Progenitor cell of endocrine pancreas (in vitro differentiated cells): ENCODE data around the gene SELL. TPM values are rescaled to one million over a fixed set of nuclear protein-coding genes. Genes with fewer than 3 reads are reported as not detected.

Experiments
- DNase-seq: peaks from one replicate; pipeline ENCODE4 v3.0.0; 2021; ENCODE audit warnings: low spot score; ENCODE audit not compliant: unreplicated experiment
- H3K27ac Mint-ChIP-seq: 2 replicates; pipeline ENCODE4 v1.8.0; 2021; ENCODE audit warnings: mild to moderate bottlenecking, moderate library complexity, mixed read lengths
- H3K27me3 Mint-ChIP-seq: 2 replicates; pipeline ENCODE4 v1.8.0; 2021; ENCODE audit warnings: mixed read lengths
- H3K36me3 Mint-ChIP-seq: 2 replicates; pipeline ENCODE4 v1.8.0; 2022; ENCODE audit warnings: mixed read lengths; ENCODE audit not compliant: insufficient read depth
- H3K4me1 Mint-ChIP-seq: 2 replicates; pipeline ENCODE4 v1.8.0; 2021; ENCODE audit warnings: low read depth, mixed read lengths
- H3K4me3 Mint-ChIP-seq: 2 replicates; pipeline ENCODE4 v1.8.0; 2021; ENCODE audit warnings: low read depth, mild to moderate bottlenecking, moderate library complexity, mixed read lengths
- H3K9me3 Mint-ChIP-seq: 2 replicates; pipeline ENCODE4 v1.8.0; 2021; ENCODE audit warnings: low read depth, mixed read lengths
- CTCF ChIP-seq: fragments of 200-600 bp; sonication (generic); IDR thresholded peaks from one replicate; pipeline ENCODE4 v1.5.0; 2021; ENCODE audit warnings: antibody characterized with exemption, mild to moderate bottlenecking; ENCODE audit not compliant: unreplicated experiment
- total RNA-seq: library from RNA; stranded (reverse); gene quantifications from 2 replicates; pipeline ENCODE4 v1.2.1, GENCODE V29; 2021

Gene SELL
- total RNA-seq, 1 donor from 2014 or later = 0.69 TPM

- H3K4me1 Mint-ChIP-seq = no peaks in the 10 kb centered on the region
- H3K27ac Mint-ChIP-seq = no peak overlapping the region
- no peak for DNase-seq
- no peaks in the 10 kb centered on the region for H3K36me3 Mint-ChIP-seq
- no peak for TF ChIP-seq CTCF
- H3K9me3 Mint-ChIP-seq = no peaks in the 10 kb centered on the region
- no peaks in the 10 kb centered on the region for H3K27me3 Mint-ChIP-seq
- H3K4me3 Mint-ChIP-seq = no peak overlapping the region
These were observed 18.6 kb upstream of the SELL start for GRCh38 chr1:169729991-169730390.

GRCh38 chr1:169727307-169727706 lies 15.9 kb upstream of the SELL start:
- TF ChIP-seq CTCF = no peak
- H3K4me3 Mint-ChIP-seq = no peak overlapping the region
- H3K36me3 Mint-ChIP-seq = no peaks in the 10 kb centered on the region
- no peaks in the 10 kb centered on the region for H3K27me3 Mint-ChIP-seq
- H3K9me3 Mint-ChIP-seq = no peaks in the 10 kb centered on the region
- H3K4me1 Mint-ChIP-seq = peaks cover 6% of the 10 kb centered on the region
- no peak overlapping the region for H3K27ac Mint-ChIP-seq
- DNase-seq = no peak

GRCh38 chr1:169726851-169727250 lies 15.4 kb upstream of the SELL start:
- Mint-ChIP-seq H3K36me3 (no peaks in the 10 kb centered on the region), H3K4me1 (peaks cover 6% of the 10 kb centered on the region), H3K27ac (no peak overlapping the region), H3K4me3 (no peak overlapping the region), H3K27me3 (no peaks in the 10 kb centered on the region), H3K9me3 (no peaks in the 10 kb centered on the region)
- no peak for TF ChIP-seq CTCF
- no peak for DNase-seq

- Mint-ChIP-seq H3K4me3 (no peak overlapping the region), H3K27ac (no peak overlapping the region), H3K36me3 (no peaks in the 10 kb centered on the region), H3K4me1 (peaks cover 6% of the 10 kb centered on the region), H3K9me3 (no peaks in the 10 kb centered on the region), H3K27me3 (no peaks in the 10 kb centered on the region)
- DNase-seq = no peak
- no peak for TF ChIP-seq CTCF
These were observed 14.5 kb upstream of the SELL start for GRCh38 chr1:169725930-169726329.

- TF ChIP-seq CTCF = no peak
- H3K4me1 Mint-ChIP-seq = peaks cover 6% of the 10 kb centered on the region
- H3K4me3 Mint-ChIP-seq = no peak overlapping the region
- no peaks in the 10 kb centered on the region for H3K36me3 Mint-ChIP-seq
- no peaks in the 10 kb centered on the region for H3K9me3 Mint-ChIP-seq
- H3K27ac Mint-ChIP-seq = no peak overlapping the region
- DNase-seq = no peak
- no peaks in the 10 kb centered on the region for H3K27me3 Mint-ChIP-seq
These were observed 12.7 kb upstream of the SELL start for GRCh38 chr1:169724168-169724567.
